ENCODE results near the gene RANBP1. TPM values are rescaled to one million over a fixed set of nuclear protein-coding genes. Genes with fewer than 3 reads are reported as not detected.
"Not testable (repeated sequence)": the region's sequence is repeated elsewhere in the genome, so short reads cannot be mapped to it uniquely, and the experiment has no call there.

The RANBP1 gene
- 100 to 1,000 TPM; 453 to 533 (median 503) TPM for total RNA-seq

GRCh38 chr22:20115691-20116375 lies at the start of gene RANBP1:
TSS of gene RANBP1 (plus strand) at chr22:20116104. CDS start at chr22:20116185, 81 bp downstream.
- peaks cover 33% of the 10 kb centered on the region for H3K4me1 Mint-ChIP-seq (ENCODE audit: low read depth)
- peak within 1 kb of the TSS; percentile 88 for H3K4me3 Mint-ChIP-seq
- H3K36me3 Mint-ChIP-seq (ENCODE audit: insufficient read depth) = peaks cover 17% of the 10 kb centered on the region
- no peak for DNase-seq
- H3K9me3 Mint-ChIP-seq = no peaks in the 10 kb centered on the region
- no peak for ATAC-seq
- H3K27me3 Mint-ChIP-seq (ENCODE audit: low read depth) = no peaks in the 10 kb centered on the region

- Mint-ChIP-seq H3K36me3 (ENCODE audit: insufficient read depth) (no peaks in the 10 kb centered on the region), H3K27me3 (ENCODE audit: low read depth) (no peaks in the 10 kb centered on the region), H3K4me3 (no peak overlapping the region), H3K9me3 (no peaks in the 10 kb centered on the region), H3K4me1 (ENCODE audit: low read depth) (no peaks in the 10 kb centered on the region)
- ATAC-seq (no peak), DNase-seq (no peak)
These were observed 49.1 kb upstream of the RANBP1 start for GRCh38 chr22:20066617-20067383.

- not testable (repeated sequence) for DNase-seq
These were observed 48.6 kb upstream of the RANBP1 start for GRCh38 chr22:20067384-20067682.

GRCh38 chr22:20068640-20069039 lies 47.3 kb upstream of the RANBP1 start:
- Mint-ChIP-seq H3K4me3 (no peak overlapping the region), H3K36me3 (ENCODE audit: insufficient read depth) (no peaks in the 10 kb centered on the region), H3K4me1 (ENCODE audit: low read depth) (no peaks in the 10 kb centered on the region), H3K9me3 (no peaks in the 10 kb centered on the region), H3K27me3 (ENCODE audit: low read depth) (no peaks in the 10 kb centered on the region)
- DNase-seq = no peak
- no peak for ATAC-seq

More at GRCh38 chr22:20067384-20067682, 48.6 kb upstream of the RANBP1 start:
- not testable (repeated sequence) for H3K9me3 Mint-ChIP-seq; H3K4me1 Mint-ChIP-seq (ENCODE audit: low read depth); H3K27me3 Mint-ChIP-seq (ENCODE audit: low read depth); ATAC-seq; H3K36me3 Mint-ChIP-seq (ENCODE audit: insufficient read depth); H3K4me3 Mint-ChIP-seq

GRCh38 chr22:20069331-20070042 lies 46.4 kb upstream of the RANBP1 start:
- no peaks in the 10 kb centered on the region for H3K36me3 Mint-ChIP-seq (ENCODE audit: insufficient read depth)
- H3K4me1 Mint-ChIP-seq (ENCODE audit: low read depth) = no peaks in the 10 kb centered on the region
- no peaks in the 10 kb centered on the region for H3K27me3 Mint-ChIP-seq (ENCODE audit: low read depth)
- no peak for ATAC-seq
- no peak for DNase-seq
- no peaks in the 10 kb centered on the region for H3K9me3 Mint-ChIP-seq
- H3K4me3 Mint-ChIP-seq = no peak overlapping the region

GRCh38 chr22:20071524-20071972 lies 44.4 kb upstream of the RANBP1 start:
- DNase-seq (no peak), ATAC-seq (no peak)
- H3K27me3 Mint-ChIP-seq (ENCODE audit: low read depth) = no peaks in the 10 kb centered on the region
- H3K36me3 Mint-ChIP-seq (ENCODE audit: insufficient read depth) = no peaks in the 10 kb centered on the region
- H3K4me1 Mint-ChIP-seq (ENCODE audit: low read depth) = no peaks in the 10 kb centered on the region
- no peak overlapping the region for H3K4me3 Mint-ChIP-seq
- H3K9me3 Mint-ChIP-seq = no peaks in the 10 kb centered on the region

GRCh38 chr22:20076627-20077172 lies 39.2 kb upstream of the RANBP1 start:
- H3K27me3 Mint-ChIP-seq (ENCODE audit: low read depth) = no peaks in the 10 kb centered on the region
- H3K4me3 Mint-ChIP-seq = no peak overlapping the region
- ATAC-seq = no peak
- no peak for DNase-seq
- H3K4me1 Mint-ChIP-seq (ENCODE audit: low read depth) = peaks cover 12% of the 10 kb centered on the region
- H3K9me3 Mint-ChIP-seq = no peaks in the 10 kb centered on the region
- H3K36me3 Mint-ChIP-seq (ENCODE audit: insufficient read depth) = no peaks in the 10 kb centered on the region

GRCh38 chr22:20079745-20080444 lies 36.0 kb upstream of the RANBP1 start, which contains the start of gene DGCR8:
TSS of gene DGCR8 (plus strand) at chr22:20080241. CDS start at chr22:20085964, 5,723 bp downstream.
- ATAC-seq (peak; percentile 96 to 97), DNase-seq (peak; percentile 59)
- peaks cover 39% of the 10 kb centered on the region for H3K4me1 Mint-ChIP-seq (ENCODE audit: low read depth)
- H3K9me3 Mint-ChIP-seq = no peaks in the 10 kb centered on the region
- H3K36me3 Mint-ChIP-seq (ENCODE audit: insufficient read depth) = peaks cover 2% of the 10 kb centered on the region
- H3K4me3 Mint-ChIP-seq = peak within 1 kb of the TSS; percentile 87
- no peaks in the 10 kb centered on the region for H3K27me3 Mint-ChIP-seq (ENCODE audit: low read depth)

GRCh38 chr22:20080445-20080775 lies 35.5 kb upstream of the RANBP1 start:
- H3K36me3 Mint-ChIP-seq (ENCODE audit: insufficient read depth) = peaks cover 3% of the 10 kb centered on the region
- H3K9me3 Mint-ChIP-seq = no peaks in the 10 kb centered on the region
- H3K4me3 Mint-ChIP-seq = peak overlapping the region; percentile 85
- H3K4me1 Mint-ChIP-seq (ENCODE audit: low read depth) = peaks cover 45% of the 10 kb centered on the region
- H3K27me3 Mint-ChIP-seq (ENCODE audit: low read depth) = no peaks in the 10 kb centered on the region
- ATAC-seq = peak; percentile 82 to 83
- DNase-seq = peak; percentile 64

- Mint-ChIP-seq H3K36me3 (ENCODE audit: insufficient read depth) (peaks cover 4% of the 10 kb centered on the region), H3K4me1 (ENCODE audit: low read depth) (peaks cover 45% of the 10 kb centered on the region), H3K4me3 (peak overlapping the region; percentile 85), H3K9me3 (no peaks in the 10 kb centered on the region), H3K27me3 (ENCODE audit: low read depth) (no peaks in the 10 kb centered on the region)
- ATAC-seq = no peak
- DNase-seq = no peak
These were observed 34.9 kb upstream of the RANBP1 start for GRCh38 chr22:20080776-20081654.

- peaks cover 55% of the 10 kb centered on the region for H3K4me1 Mint-ChIP-seq (ENCODE audit: low read depth)
- no peaks in the 10 kb centered on the region for H3K27me3 Mint-ChIP-seq (ENCODE audit: low read depth)
- no peak for ATAC-seq
- peaks cover 23% of the 10 kb centered on the region for H3K36me3 Mint-ChIP-seq (ENCODE audit: insufficient read depth)
- no peaks in the 10 kb centered on the region for H3K9me3 Mint-ChIP-seq
- DNase-seq = no peak
- peak overlapping the region; percentile 29 for H3K4me3 Mint-ChIP-seq
These were observed 32.6 kb upstream of the RANBP1 start for GRCh38 chr22:20083157-20083890.

- H3K4me3 Mint-ChIP-seq = peak overlapping the region; percentile 7
- H3K4me1 Mint-ChIP-seq (ENCODE audit: low read depth) = peaks cover 55% of the 10 kb centered on the region
- H3K27me3 Mint-ChIP-seq (ENCODE audit: low read depth) = no peaks in the 10 kb centered on the region
- H3K36me3 Mint-ChIP-seq (ENCODE audit: insufficient read depth) = peaks cover 25% of the 10 kb centered on the region
- ATAC-seq = no peak
- H3K9me3 Mint-ChIP-seq = no peaks in the 10 kb centered on the region
- no peak for DNase-seq
These were observed 31.9 kb upstream of the RANBP1 start for GRCh38 chr22:20083891-20084546.
